ENCODE measurements around the gene AIFM3. TPM values are rescaled to one million over a fixed set of nuclear protein-coding genes. Genes with fewer than 3 reads are reported as not detected.
A peak's percentile ranks its signal among the peaks of the same experiment; 100 is the strongest.

AIFM3 gene
- total and polyA plus RNA-seq, 2 of the 13 experiments (the other 11 are each of a cell fraction or from before 2014, with no cell fraction given): 9.0 to 15.3 TPM

GRCh38 chr22:21001601-21002325 is 34.7 kb downstream of the AIFM3 start, which contains the start of gene THAP7 (continued):
- TF ChIP-seq ZNF850 (CRISPR knock-in tag; conservative IDR thresholded peaks at IDR 0.05): 0 out of 2 replicates have a peak, but pooled peaks have one; percentile 62
- TF ChIP-seq ZBTB7B (CRISPR knock-in tag; IDR thresholded peaks at IDR 0.05): no peak
- TF ChIP-seq NFIB (CRISPR knock-in tag; IDR thresholded peaks at IDR 0.05; ENCODE audit: borderline replicate concordance): no peak
- no peak for TF ChIP-seq ZNF75D (CRISPR knock-in tag; IDR thresholded peaks at IDR 0.05; ENCODE audit: borderline replicate concordance)
- peak; percentile 83 for TF ChIP-seq ZNF605 (CRISPR knock-in tag; IDR thresholded peaks at IDR 0.05)
- no peak for TF ChIP-seq STAT5B (CRISPR knock-in tag; IDR thresholded peaks at IDR 0.05)
- TF ChIP-seq ZKSCAN1 (IDR thresholded peaks at IDR 0.05; ENCODE audit: low read length): no peak
- TF ChIP-seq ZFP41 (CRISPR knock-in tag; IDR thresholded peaks at IDR 0.05; ENCODE audit: borderline replicate concordance): no peak
- peak; percentile 81 for TF ChIP-seq U2AF1 (optimal IDR thresholded peaks at IDR 0.05; ENCODE audit: low read depth, low read length)
- no peak for TF ChIP-seq IRF9 (CRISPR knock-in tag; IDR thresholded peaks at IDR 0.05; ENCODE audit: borderline replicate concordance)
- no peak for TF ChIP-seq ELF3 (CRISPR knock-in tag; IDR thresholded peaks at IDR 0.05)
- no peak; the same call in 1 of the 2 replicates for TF ChIP-seq TSC22D2 (CRISPR knock-in tag; IDR thresholded peaks at IDR 0.05; ENCODE audit: borderline replicate concordance)
- no peak for TF ChIP-seq U2AF2 (IDR thresholded peaks at IDR 0.05; ENCODE audit: low read depth, low read length)
- peak; percentile 69; the same call in 1 of the 2 replicates for TF ChIP-seq BORCS8-MEF2B (CRISPR knock-in tag; IDR thresholded peaks at IDR 0.05)
- 0 out of 2 replicates have a peak, but pooled peaks have one; percentile 6 for TF ChIP-seq ZNF180 (CRISPR knock-in tag; IDR thresholded peaks at IDR 0.05; ENCODE audit: borderline replicate concordance, low read depth)
- peak; percentile 89 for TF ChIP-seq CHCHD3 (CRISPR knock-in tag; IDR thresholded peaks at IDR 0.05)
- TF ChIP-seq ZNF318 (CRISPR knock-in tag; IDR thresholded peaks at IDR 0.05): peak; percentile 60; the same call in 1 of the 2 replicates
- TF ChIP-seq TAF15 (IDR thresholded peaks at IDR 0.05; ENCODE audit: low read depth, low read length, poor library complexity, severe bottlenecking): peak; percentile 5
- TF ChIP-seq NFKBIZ (CRISPR knock-in tag; IDR thresholded peaks at IDR 0.05): 0 out of 2 replicates have a peak, but pooled peaks have one; percentile 26
- peak; percentile 62; the same call in 1 of the 2 replicates for TF ChIP-seq MTF1 (CRISPR knock-in tag; IDR thresholded peaks at IDR 0.05)
- TF ChIP-seq ELF1 (CRISPR knock-in tag; IDR thresholded peaks at IDR 0.05): peak; percentile 68
